ENCODE data around the gene COA1. TPM values are rescaled to one million over a fixed set of nuclear protein-coding genes. Genes with fewer than 3 reads are reported as not detected.
A peak's percentile ranks its signal among the peaks of the same experiment; 100 is the strongest.

COA1 gene
- total RNA-seq, 1 experiment from 2014 or later = 151 TPM

- no TSS peak for BruUV-seq (replicated peaks)
- peaks cover 73% of the 10 kb centered on the region for H3K4me1 ChIP-seq (replicated peaks; ENCODE audit: insufficient read depth)
- TF ChIP-seq EZH2 (IDR thresholded peaks at IDR 0.05; ENCODE audit: low read depth) (no peak), CTCF (conservative IDR thresholded peaks at IDR 0.05) (no peak)
- intact Hi-C loops (cut with micrococcal nuclease; ENCODE audit: unreplicated experiment) = loop anchor here (2.0 kb wide), 1 partner anchor 15 kb away; no protein-coding TSS in a partner anchor
- no peaks in the 10 kb centered on the region for H3K9me2 ChIP-seq (ENCODE audit: insufficient read depth)
- no peaks in the 10 kb centered on the region for H4K20me1 ChIP-seq (ENCODE audit: insufficient read depth)
- no peak overlapping the region for H2AFZ ChIP-seq
- H3K9me3 ChIP-seq (ENCODE audit: insufficient read depth, low read depth) = no peaks in the 10 kb centered on the region
- CTCF ChIA-PET = interaction anchor here (1.1 to 1.4 kb wide), 2 partner anchors 47 to 182 kb away, joined by 4 to 7 read pairs; partner anchors contain the start of gene STK17A
- H3K79me2 ChIP-seq (ENCODE audit: low read depth) = peaks cover 43% of the 10 kb centered on the region
- H3F3A ChIP-seq (ENCODE audit: insufficient read depth, low read depth) = peaks cover 54% of the 10 kb centered on the region
- no peaks in the 10 kb centered on the region for H3K27me3 ChIP-seq (ENCODE audit: insufficient read depth, low read depth)
- peak overlapping the region; percentile 68 for H3K4me2 ChIP-seq
- peak overlapping the region; percentile 71 for H3K27ac ChIP-seq
- peak in 1 of 2 experiments; percentile 31 for DNase-seq
- peak overlapping the region; percentile 7; the same call in 1 of the 2 replicates for H3K4me3 ChIP-seq
- no peaks in the 10 kb centered on the region for H3K36me3 ChIP-seq (ENCODE audit: low read depth)
- POLR2A ChIA-PET (ENCODE audit: unreplicated experiment) = interaction anchor here (0.6 to 0.7 kb wide), 3 partner anchors 35 to 711 kb away, joined by 5 to 25 read pairs (median 13); partner anchors contain the start of gene COA1
Measured at GRCh38 chr7:43764039-43764761, 34.9 kb upstream of the COA1 start.

- Histone ChIP-seq H3K4me1 (replicated peaks; ENCODE audit: insufficient read depth) (peaks cover 75% of the 10 kb centered on the region), H3K79me2 (ENCODE audit: low read depth) (peaks cover 46% of the 10 kb centered on the region), H3K27ac (peak overlapping the region; percentile 70), H3K4me2 (peak overlapping the region; percentile 68), H3K27me3 (ENCODE audit: insufficient read depth, low read depth) (no peaks in the 10 kb centered on the region), H3K9me3 (ENCODE audit: insufficient read depth, low read depth) (no peaks in the 10 kb centered on the region), H3K9me2 (ENCODE audit: insufficient read depth) (no peaks in the 10 kb centered on the region), H4K20me1 (ENCODE audit: insufficient read depth) (no peaks in the 10 kb centered on the region), H3K36me3 (ENCODE audit: low read depth) (no peaks in the 10 kb centered on the region), H2AFZ (no peak overlapping the region), H3K4me3 (no peak overlapping the region), H3F3A (ENCODE audit: insufficient read depth, low read depth) (peaks cover 56% of the 10 kb centered on the region)
- DNase-seq = no peak
- BruUV-seq (replicated peaks) = no TSS peak
- ChIA-PET CTCF (no interaction called here), POLR2A (ENCODE audit: unreplicated experiment) (no interaction called here)
- TF ChIP-seq EZH2 (IDR thresholded peaks at IDR 0.05; ENCODE audit: low read depth) = no peak
- no peak for TF ChIP-seq CTCF (conservative IDR thresholded peaks at IDR 0.05)
- intact Hi-C loops (cut with micrococcal nuclease; ENCODE audit: unreplicated experiment) = no loop called here
Measured at GRCh38 chr7:43763183-43763582, 33.9 kb upstream of the COA1 start.

- Histone ChIP-seq H3K4me1 (replicated peaks; ENCODE audit: insufficient read depth) (peaks cover 82% of the 10 kb centered on the region), H3K79me2 (ENCODE audit: low read depth) (peaks cover 46% of the 10 kb centered on the region), H3K9me2 (ENCODE audit: insufficient read depth) (no peaks in the 10 kb centered on the region), H3K27me3 (ENCODE audit: insufficient read depth, low read depth) (no peaks in the 10 kb centered on the region), H2AFZ (no peak overlapping the region), H4K20me1 (ENCODE audit: insufficient read depth) (no peaks in the 10 kb centered on the region), H3F3A (ENCODE audit: insufficient read depth, low read depth) (peaks cover 65% of the 10 kb centered on the region), H3K9me3 (ENCODE audit: insufficient read depth, low read depth) (no peaks in the 10 kb centered on the region), H3K27ac (peak overlapping the region; percentile 70), H3K4me2 (peak overlapping the region; percentile 68), H3K36me3 (ENCODE audit: low read depth) (no peaks in the 10 kb centered on the region), H3K4me3 (no peak overlapping the region)
- DNase-seq = peak in 1 of 2 experiments; percentile 95
- CTCF ChIA-PET = no interaction called here
- intact Hi-C loops (cut with micrococcal nuclease; ENCODE audit: unreplicated experiment) = no loop called here
- BruUV-seq (replicated peaks) = no TSS peak
- no peak for TF ChIP-seq CTCF (conservative IDR thresholded peaks at IDR 0.05)
- no peak for TF ChIP-seq EZH2 (IDR thresholded peaks at IDR 0.05; ENCODE audit: low read depth)
- POLR2A ChIA-PET (ENCODE audit: unreplicated experiment) = no interaction called here
Measured at GRCh38 chr7:43761938-43762692, 32.8 kb upstream of the COA1 start.
